ENCODE data around the gene RIN3. TPM values are rescaled to one million over a fixed set of nuclear protein-coding genes. Genes with fewer than 3 reads are reported as not detected.

RIN3 gene
- total RNA-seq, 4 donors from 2014 or later: 2.1 to 10.4 (median 7.2) TPM

DNA sequence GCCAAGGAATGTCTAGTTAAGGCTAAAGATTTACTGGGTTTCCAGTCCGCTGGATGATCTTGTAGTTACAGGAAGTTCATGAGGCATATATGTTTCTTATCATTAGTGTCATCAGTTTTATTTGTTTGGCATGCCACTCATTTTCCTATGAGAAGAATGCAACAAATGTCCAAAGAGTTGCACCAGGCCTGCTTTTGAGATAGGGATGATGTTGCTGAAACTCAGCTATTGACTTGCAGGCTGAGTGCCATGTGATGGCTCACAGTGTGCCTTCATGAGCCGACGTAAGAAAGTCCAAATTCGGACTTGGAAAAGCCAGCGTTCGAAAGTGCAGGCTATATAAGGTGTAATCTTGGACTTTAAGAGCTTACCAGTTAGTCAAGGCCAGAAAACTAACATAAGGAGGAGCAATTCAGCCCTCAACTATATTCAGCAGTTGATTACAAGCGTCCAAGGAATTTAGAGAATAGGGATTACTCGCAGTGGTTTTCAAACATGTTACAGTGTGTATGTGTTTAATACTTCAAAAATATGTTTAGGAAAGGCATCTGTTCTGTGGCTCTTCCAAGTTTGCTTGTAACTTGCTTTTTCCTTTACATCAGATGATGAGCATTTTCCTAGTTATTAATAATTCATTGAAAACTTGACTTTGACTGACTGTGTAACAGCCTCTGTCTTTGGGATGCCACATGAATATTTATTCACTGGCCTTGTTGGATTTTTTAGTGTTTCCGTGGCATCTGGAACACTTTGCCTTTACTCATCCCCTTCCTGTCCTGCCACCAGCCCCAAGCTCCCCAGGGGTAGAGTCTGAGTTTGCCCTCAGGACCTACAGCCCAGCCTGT, 133.6 kb downstream of the RIN3 start:
- peaks cover 14% of the 10 kb centered on the region for H3K36me3 ChIP-seq
- no peak for DNase-seq (ENCODE audit: low spot score in 2 of 2)
- H3K4me3 ChIP-seq: no peak overlapping the region
- H3K4me1 ChIP-seq: peaks cover 35% of the 10 kb centered on the region
- TF ChIP-seq, protein P1, sequence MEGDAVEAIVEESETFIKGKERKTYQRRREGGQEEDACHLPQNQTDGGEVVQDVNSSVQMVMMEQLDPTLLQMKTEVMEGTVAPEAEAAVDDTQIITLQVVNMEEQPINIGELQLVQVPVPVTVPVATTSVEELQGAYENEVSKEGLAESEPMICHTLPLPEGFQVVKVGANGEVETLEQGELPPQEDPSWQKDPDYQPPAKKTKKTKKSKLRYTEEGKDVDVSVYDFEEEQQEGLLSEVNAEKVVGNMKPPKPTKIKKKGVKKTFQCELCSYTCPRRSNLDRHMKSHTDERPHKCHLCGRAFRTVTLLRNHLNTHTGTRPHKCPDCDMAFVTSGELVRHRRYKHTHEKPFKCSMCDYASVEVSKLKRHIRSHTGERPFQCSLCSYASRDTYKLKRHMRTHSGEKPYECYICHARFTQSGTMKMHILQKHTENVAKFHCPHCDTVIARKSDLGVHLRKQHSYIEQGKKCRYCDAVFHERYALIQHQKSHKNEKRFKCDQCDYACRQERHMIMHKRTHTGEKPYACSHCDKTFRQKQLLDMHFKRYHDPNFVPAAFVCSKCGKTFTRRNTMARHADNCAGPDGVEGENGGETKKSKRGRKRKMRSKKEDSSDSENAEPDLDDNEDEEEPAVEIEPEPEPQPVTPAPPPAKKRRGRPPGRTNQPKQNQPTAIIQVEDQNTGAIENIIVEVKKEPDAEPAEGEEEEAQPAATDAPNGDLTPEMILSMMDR (IDR thresholded peaks at IDR 0.05): no peak
- TF ChIP-seq POLR2A (IDR thresholded peaks at IDR 0.05) (no peak), POLR2AphosphoS5 (IDR thresholded peaks at IDR 0.05) (no peak), EP300 (IDR thresholded peaks at IDR 0.05) (no peak)
- WGBS: 71% methylated on average over 9 of the region's 9 CpGs
- peak overlapping the region; percentile 43 for H3K27ac ChIP-seq
- H3K9me3 ChIP-seq: no peaks in the 10 kb centered on the region
- no peaks in the 10 kb centered on the region for H3K27me3 ChIP-seq

GRCh38 chr14:92647797-92648279, 134.3 kb downstream of the RIN3 start:
- Histone ChIP-seq H3K27ac (peak overlapping the region; percentile 43), H3K4me3 (no peak overlapping the region), H3K9me3 (no peaks in the 10 kb centered on the region), H3K36me3 (peaks cover 20% of the 10 kb centered on the region), H3K27me3 (no peaks in the 10 kb centered on the region), H3K4me1 (peaks cover 35% of the 10 kb centered on the region)
- WGBS: 72% methylated on average over 4 of the region's 4 CpGs
- DNase-seq (ENCODE audit: low spot score in 2 of 2): no peak
- no peak for TF ChIP-seq POLR2A (IDR thresholded peaks at IDR 0.05)
- no peak for TF ChIP-seq EP300 (IDR thresholded peaks at IDR 0.05)
- TF ChIP-seq, protein P1 (IDR thresholded peaks at IDR 0.05): no peak
- no peak for TF ChIP-seq POLR2AphosphoS5 (IDR thresholded peaks at IDR 0.05)

- H3K4me3 ChIP-seq: no peak overlapping the region
- no peak overlapping the region for H3K27ac ChIP-seq
- WGBS: 91% methylated on average over 7 of the region's 7 CpGs
- DNase-seq (ENCODE audit: low spot score in 2 of 2): no peak
- H3K27me3 ChIP-seq: no peaks in the 10 kb centered on the region
- no peaks in the 10 kb centered on the region for H3K9me3 ChIP-seq
- peaks cover 24% of the 10 kb centered on the region for H3K36me3 ChIP-seq
- H3K4me1 ChIP-seq: peaks cover 35% of the 10 kb centered on the region
- no peak for TF ChIP-seq POLR2A (IDR thresholded peaks at IDR 0.05)
- TF ChIP-seq, protein P1 (IDR thresholded peaks at IDR 0.05): no peak
- TF ChIP-seq EP300 (IDR thresholded peaks at IDR 0.05): no peak
- TF ChIP-seq POLR2AphosphoS5 (IDR thresholded peaks at IDR 0.05): no peak
These were observed 135.5 kb downstream of the RIN3 start for GRCh38 chr14:92649066-92649465.

DNA sequence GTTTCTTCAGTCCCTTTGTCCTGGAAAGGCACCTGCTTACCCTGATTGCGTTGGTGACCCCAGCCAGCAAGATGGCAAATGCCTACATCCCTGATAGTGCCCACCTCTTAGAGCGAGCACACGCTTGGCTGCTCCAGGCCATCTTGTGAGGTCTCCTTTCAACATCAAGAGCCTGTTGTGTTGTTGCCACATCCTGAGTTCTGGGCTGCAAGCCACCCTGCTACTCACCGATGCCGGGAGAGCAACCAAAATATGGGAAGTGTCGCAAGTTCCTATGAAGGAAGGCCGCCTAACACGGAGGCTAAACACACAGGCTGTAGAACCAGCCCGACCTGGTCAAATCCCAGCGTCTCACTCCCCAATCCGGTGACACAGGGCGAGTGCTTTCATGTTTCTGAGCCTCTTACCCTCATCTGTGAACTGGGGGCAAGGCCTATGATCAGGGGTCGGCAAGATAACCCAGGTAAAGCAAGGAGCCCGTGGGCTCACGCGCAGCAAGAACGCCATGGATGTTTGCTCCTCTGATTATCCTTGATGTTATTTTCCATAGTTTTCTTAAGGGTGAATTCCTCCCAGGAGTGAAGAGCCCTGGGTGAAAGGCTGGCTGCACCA, 136.5 kb downstream of the RIN3 start:
- Histone ChIP-seq H3K4me3 (no peak overlapping the region), H3K27ac (peak overlapping the region; percentile 74), H3K36me3 (peaks cover 22% of the 10 kb centered on the region), H3K9me3 (no peaks in the 10 kb centered on the region), H3K27me3 (no peaks in the 10 kb centered on the region), H3K4me1 (peaks cover 35% of the 10 kb centered on the region)
- peak in 1 of 2 donors; percentile 88 for DNase-seq (ENCODE audit: low spot score in 2 of 2)
- TF ChIP-seq POLR2A (IDR thresholded peaks at IDR 0.05) (no peak), POLR2AphosphoS5 (IDR thresholded peaks at IDR 0.05) (peak in 2 of 3 donors; percentile 32 to 69), EP300 (IDR thresholded peaks at IDR 0.05) (no peak)
- TF ChIP-seq, protein P1 (IDR thresholded peaks at IDR 0.05): no peak
- 70% methylated on average over 16 of the region's 17 CpGs for WGBS

DNA sequence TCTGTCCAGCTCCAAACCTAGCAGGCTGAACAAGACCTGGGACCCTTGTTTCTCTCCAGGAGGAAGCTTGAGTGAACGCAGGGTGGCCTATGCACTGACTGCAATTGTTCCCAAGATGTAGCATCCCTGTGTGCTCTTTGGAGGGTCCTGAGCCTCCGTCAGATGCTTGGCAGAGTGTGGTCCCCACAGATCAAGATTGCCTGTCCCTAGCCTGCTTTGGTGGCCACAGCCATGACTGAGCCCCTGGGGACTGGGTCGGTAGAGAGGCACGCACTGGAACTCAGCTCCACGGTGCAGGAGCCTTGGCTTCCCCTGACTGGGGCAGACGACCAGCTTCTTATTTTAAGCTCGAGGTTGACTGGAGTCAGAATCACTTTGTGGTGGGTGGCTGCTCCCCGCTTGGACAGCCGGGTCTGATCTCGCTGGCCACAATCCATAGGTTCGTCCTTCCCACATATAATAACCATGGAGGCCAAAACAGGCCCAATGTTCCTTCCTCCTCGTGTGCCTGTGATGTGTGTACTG, 137.1 kb downstream of the RIN3 start:
- TF ChIP-seq EP300 (IDR thresholded peaks at IDR 0.05) (no peak), POLR2A (IDR thresholded peaks at IDR 0.05) (no peak), POLR2AphosphoS5 (IDR thresholded peaks at IDR 0.05) (no peak)
- TF ChIP-seq, protein P1 (IDR thresholded peaks at IDR 0.05): no peak
- H3K27me3 ChIP-seq: no peaks in the 10 kb centered on the region
- H3K4me1 ChIP-seq: peaks cover 35% of the 10 kb centered on the region
- H3K9me3 ChIP-seq: no peaks in the 10 kb centered on the region
- DNase-seq (ENCODE audit: low spot score in 2 of 2): no peak
- H3K4me3 ChIP-seq: no peak overlapping the region
- peak overlapping the region; percentile 74 for H3K27ac ChIP-seq
- WGBS: 84% methylated on average over 11 of the region's 12 CpGs
- H3K36me3 ChIP-seq: peaks cover 21% of the 10 kb centered on the region

Data from suprapubic skin (tissue), 4 donors.